Effector CD4-positive, alpha-beta T cell (primary cell): Measurements from ENCODE around the gene GDF7.

ENCODE experiments used
- DNase-seq: peaks from one replicate; pipeline ENCODE4 v3.0.0-alpha.2; 2020

Gene GDF7

DNA sequence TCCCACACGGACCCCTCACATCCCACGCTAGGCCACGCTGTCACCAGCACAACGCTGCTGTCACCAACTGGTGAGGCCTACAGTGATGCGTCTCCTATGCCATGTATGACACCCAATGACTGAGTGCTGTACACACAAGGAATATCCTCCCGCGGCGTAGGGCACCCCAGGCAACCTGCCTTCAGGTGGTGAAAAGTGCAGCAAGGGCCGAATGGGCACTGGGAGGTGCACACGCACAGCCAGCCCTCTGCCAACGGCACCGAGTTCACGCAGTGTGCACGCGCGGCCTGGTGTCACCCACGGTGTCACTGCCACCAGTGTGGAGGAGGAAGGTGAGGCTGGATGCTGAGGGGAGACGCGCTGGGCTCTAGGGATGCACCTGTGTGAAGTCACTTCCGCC lies 20.5 kb upstream of the GDF7 start:
- DNase-seq = no peak

DNA sequence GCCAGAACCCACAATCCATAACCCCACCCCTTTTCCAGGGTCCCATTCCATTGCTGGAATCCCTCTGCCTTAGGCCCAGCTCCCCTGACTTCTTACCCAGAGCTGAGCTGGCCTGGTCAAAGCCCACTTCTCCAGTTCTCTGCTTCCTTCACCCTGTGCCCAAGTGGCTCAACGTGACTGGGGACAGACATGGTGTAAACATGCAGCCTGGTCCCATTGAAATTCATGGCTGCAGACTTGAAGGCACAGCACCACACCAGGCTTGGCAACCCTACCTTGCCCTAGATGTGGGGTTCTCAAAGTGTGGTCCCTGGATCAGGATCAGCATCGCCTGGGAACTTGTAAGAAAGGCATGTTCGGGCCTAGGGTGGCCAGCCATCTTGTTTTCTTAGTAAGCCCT lies 19.7 kb upstream of the GDF7 start:
- DNase-seq = no peak

DNA sequence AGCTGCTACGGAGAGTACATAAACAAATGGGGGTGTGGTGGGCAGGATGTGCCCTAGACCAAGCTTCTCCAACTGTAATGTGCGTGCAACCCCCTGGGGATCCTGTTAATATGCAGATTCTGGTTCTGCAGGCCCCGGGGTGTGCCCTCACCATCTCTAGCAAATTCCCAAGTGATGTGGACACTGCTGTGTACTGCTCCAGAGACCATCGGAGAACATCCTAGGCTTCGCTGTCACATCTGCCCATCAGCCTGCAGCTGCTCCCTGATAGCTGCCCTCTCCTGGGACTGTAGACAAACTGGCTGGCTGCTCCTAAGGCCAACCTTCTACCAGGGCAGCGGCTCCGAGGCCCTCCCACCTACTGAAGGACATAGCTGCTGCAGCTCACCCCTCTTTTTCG lies 19.2 kb upstream of the GDF7 start:
- DNase-seq = no peak

DNA sequence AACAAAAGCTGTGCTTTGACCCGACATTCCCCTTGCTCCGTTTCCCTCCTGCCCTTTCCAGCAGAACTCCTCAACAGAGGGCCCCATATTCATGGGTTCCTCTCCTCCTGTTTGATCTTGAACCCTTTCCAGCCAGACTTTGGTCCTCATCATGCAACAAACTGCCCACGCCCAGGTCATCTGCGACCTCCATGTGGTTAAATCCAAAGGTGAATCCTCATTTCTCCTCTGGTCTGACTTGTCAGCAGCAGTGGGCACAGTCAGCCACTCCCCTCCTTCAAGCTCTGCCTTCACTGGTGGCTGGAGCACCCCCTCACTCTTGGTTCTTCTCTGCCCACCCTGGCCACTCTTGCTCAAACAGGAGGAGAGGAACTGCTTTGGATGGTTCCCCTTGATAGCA lies 18.7 kb upstream of the GDF7 start:
- DNase-seq = no peak

DNA sequence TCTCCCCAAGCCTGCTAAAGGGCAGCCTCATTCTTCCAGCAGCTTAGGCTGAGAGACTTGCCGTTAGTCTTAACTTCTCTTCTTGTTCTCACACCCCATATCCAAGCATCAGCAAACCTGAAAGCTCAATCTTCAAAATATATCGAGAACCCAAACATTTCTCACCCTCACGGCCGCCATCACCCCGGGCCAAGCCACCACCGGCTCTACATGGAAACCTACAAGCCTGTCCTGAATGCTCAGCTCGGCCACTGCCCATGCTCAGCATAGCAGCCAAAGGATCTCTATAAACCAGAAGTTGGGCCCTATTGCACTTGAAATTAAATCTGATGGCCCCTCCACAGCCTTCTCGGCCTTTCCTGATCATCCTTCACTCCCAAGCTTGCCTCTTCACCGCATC lies 18.1 kb upstream of the GDF7 start:
- no peak for DNase-seq

DNA sequence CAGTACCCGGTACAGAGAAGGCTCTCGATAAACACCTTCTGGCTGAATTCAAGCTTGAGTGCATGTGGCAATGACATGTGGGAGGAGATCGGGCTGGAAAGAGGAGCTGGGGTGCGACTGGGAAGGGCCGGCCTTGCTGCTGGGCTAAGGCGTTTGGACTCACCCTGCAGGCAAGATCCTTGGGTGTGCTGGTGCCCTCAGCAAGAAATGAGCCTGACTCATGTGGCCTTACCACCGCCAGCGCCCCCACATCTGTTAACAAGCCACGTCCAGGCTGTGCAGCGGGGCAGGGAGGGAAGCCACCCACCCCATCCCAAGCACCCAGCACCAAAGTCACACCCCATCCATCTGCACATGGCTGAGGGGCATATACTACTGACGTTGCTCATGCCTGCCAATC lies 17.4 kb upstream of the GDF7 start:
- no peak for DNase-seq

DNA sequence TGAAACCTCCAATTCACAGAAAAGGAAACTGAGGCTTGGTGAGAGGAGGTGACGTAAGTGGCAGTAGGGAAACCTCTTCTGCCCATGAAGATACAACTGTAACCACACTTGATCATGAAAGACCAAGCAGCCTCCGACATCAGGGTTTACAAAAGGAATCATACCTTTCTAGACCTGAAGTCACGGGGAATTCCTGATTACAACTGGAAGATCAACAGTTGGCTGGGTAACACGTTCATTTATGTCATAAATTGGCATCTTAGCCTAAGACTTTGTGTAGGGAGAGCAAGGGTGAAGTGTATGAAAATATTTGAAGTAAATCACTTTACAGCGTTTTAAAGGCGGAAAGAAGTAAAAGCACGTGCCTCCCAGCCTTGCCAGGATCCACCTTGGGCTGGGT lies 17.0 kb upstream of the GDF7 start:
- no peak for DNase-seq

DNA sequence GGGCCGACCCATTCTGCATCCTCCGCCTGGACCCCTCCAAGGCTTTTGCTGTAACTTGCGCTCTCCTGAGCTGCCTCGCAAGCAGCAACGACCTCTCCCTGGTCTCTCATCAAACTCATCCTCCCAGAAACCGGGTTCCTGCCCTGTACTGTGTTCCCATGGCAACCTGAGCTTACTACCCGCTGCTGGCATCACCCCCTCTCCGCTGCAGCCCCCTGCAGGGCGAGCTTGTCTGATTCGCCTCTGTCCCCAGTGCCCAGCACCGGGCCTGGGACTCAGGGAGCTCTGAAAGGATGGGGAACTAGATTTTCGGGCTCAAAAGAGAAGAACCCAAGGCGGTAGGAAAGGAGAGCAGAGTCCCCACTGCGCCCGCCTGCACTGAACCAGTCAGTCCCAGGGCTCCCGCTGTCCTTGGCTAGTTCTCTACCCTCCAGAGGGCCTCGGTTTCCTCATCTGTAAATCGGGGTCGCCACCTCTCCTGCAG lies 16.5 kb upstream of the GDF7 start:
- peak; percentile 25 for DNase-seq

DNA sequence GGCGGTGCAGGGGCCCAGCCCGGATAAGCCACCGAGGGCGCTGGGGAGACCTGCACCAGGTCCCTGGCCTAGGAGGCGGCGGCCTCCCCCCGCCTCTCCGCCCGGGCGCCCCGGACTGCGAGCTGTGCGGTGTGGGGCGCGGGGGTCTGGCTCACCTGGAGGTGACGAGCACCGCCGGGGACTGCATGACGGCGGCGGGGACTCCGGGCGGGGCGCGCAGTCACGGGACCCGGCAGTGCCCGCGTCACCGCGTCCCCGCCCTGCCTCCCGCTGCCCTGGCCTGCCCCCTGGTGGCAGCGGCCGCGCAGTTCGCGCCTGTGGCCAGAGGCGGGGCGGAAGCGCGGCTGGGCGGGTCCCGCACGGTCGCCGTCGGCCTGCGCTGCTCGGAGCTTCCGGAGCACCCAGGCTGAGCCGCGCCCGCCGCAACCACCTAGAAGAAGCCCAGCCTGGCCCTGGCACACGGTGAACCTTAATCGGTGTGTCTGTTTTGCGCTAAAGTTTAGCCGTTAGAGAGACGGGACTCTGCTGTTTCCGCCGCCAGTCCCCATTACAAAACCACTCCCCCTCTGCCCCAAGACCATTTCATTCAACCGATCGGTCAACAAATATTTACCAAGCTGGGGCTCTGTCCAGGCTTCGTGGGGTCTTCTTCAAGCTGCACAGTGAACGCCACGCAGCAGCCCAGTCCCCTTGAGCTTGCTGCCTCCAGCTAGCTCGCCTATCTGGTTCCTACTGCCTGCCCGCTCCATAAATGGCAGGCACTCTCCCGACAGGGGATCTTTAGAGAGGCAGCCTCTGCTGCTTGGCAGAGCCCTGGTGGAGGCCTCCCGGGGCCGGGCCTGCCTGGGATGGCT lies 15.8 kb upstream of the GDF7 start, which contains the start of gene HS1BP3:
TSS of gene HS1BP3 (minus strand) at position 222 of the 854 bp plus-strand sequence. CDS start at position 187, 35 bp downstream.
- DNase-seq = peak; percentile 84

DNA sequence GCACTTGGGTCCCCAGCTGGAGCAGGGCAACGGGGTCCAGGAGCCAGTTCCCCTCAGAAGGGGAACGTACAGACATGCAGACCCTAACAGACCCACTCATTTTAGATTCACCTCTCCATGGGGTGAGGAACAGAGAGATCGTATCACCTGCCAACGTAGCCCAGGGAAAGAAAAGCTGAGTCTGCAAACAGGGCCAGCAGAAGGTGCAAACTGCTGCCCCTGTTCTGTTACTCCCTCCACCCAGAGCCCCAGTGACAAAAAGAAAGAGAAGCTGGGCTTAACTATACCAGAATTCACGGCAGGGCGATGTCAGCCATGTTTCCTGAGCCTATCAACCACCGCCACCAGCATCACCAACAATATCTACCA lies 15.2 kb upstream of the GDF7 start:
- DNase-seq = no peak

DNA sequence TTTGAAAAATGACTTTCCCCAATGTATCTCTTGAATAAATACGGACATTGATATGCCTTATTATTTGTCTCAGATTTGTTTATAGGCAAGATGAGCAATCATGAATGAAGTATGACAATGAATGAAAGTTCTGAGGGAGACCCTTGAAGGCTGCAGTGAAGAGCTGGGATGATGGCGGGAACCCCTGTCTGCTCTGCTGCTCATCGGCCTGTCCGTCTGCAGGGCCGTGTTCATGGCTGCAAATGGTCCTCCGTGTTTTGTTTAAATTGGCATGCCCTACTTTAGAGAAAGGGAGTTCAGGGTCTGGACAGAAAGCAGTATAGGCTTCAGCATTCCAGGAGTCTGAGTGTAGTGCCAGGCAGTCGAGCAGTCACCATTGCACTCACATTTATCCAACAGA lies 14.8 kb upstream of the GDF7 start:
- no peak for DNase-seq

DNA sequence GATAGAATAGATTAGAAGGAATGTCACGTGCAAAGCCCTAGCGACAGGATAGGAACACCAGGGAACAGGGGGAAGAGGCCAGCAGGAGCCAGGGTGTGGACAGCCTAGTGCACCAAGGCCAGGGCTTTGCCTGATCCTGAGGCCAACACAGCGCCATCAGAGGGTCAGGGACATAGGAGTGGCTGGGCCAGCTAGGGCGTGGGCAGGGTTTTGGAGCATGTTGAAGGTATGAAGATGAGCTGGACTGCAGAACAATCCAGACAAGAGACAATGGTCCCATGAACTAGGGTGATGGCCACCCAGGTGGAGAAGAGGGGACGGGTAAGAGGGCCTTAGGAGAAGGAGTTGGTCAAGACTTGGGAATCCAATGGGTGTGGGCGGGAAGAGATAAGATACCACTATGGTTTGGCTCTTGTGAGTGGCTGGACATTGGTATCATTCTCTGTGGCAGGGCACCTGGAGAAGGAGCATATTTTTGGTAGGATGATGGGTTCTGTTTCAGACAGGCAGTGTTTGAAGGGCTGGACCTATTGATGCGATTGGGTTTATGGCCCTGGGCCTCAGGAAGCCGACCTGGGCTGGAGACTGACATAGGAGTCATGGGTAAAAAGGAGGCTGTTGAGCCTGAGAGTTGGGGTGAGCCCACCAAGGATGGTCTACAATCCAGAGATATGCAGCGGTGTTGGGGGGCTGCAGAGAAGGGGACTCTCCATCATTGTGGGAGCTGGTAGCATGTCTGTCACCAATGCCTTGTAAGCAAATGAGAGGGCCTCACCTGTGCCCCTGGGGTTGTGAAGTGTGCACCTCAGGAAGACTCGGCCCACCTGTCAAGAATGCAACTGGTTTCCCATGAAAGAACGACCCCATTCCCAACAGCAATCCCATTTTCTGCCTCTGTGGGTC lies 14.0 kb upstream of the GDF7 start:
- no peak for DNase-seq

DNA sequence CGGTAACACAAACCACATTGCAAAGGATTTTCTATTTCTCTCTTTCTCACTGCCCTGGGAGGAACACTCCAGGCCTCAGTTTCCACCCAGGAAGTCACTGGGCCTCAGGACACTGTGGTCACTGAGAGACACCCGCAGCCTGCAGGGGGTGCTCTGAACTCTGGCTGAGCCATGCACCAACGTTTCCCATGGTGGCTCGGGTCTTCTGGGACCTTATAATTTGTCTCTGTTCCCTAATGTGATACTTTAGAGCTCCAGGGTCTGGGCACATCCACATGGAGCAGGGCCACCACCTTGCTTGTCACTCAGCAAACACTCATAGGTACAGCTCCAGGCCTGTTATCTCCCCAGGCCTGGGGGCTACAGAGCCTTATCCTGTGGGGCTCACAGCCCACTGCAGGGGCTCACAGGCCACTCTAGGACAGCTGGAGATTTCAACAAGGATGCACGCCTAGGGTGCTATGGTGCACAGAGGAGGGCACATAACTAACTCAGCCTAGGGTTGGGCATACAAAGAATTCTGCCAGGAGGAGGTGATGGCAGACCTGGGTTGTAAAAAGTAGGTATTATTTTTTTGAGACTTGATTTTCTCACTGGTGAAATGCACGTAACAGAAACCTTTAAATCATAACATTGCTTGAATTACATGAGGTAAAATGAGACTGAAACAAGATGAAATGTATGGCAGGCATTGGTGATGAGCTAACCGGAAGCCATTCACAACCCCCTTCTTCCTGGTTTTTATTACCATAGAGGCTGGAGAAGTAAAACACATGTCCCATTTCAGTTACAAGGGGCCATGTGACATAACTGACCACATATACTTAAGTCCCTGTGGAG lies 13.0 kb upstream of the GDF7 start:
- no peak for DNase-seq

DNA sequence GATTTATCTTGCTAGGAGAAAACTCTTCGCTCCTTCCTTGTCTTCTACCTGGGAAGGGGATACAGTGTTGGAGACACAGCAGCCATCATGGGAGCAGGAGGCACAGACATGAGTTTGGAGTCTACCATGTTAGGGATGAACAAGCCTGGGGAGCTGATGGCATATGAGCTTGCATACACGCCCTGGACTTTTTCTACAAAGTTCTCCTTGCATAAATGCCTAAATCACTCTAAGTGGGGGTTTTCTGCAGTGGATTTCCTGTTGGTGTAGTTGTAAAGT lies 12.5 kb upstream of the GDF7 start:
- no peak for DNase-seq

DNA sequence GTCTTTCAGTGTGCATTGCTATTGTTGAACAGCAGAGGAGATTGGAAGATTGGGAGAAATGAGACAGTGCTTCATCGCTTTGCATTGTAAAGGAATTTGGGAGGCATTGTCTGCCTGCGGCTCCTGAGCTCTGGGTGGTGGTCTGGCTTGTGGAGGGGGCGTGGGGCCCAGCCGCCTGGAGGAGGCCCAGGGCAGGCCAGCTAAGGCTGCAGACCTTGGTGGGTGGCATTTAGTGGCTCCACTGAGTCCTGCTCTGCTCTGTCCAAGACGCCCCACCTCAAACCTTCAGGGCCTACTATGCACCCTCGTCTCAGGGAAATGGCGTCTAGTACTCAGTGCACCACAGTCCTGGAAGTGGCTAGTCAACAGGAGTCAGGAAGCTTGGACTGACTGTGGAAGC lies 10.4 kb upstream of the GDF7 start:
- DNase-seq = no peak

DNA sequence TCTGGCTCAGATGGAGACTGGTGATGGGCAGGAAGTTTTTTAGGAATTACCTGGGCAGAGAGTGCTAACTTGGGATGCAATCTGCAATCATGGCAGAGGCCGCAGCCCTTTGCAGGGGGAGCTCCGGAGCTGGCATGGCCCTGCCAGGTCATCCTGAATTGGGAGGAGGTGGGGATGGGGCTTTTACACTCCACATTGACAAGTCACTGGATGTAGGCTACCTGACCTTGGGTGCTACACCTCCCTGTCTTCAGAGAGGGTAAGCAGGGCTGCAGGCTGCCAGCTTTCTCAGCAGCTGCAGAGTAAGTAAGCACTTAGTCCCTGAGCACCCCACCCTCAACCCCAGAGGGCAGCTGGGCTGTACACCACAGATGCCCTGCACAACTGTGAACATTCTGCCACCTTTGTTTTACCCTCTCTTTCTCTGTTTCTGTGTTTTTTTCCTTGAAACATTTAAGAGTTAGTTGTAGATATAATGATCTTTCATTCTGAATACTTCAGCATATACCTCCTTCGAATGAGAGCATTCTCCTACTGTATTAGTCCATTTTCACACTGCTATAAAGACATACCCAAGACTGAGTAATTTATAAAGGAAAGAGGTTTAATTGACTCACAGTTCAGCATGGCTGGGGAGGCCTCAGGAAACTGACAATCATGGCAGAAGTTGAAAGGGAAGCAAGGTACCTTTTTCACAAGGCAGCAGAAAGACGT lies 9.3 kb upstream of the GDF7 start:
- no peak for DNase-seq

DNA sequence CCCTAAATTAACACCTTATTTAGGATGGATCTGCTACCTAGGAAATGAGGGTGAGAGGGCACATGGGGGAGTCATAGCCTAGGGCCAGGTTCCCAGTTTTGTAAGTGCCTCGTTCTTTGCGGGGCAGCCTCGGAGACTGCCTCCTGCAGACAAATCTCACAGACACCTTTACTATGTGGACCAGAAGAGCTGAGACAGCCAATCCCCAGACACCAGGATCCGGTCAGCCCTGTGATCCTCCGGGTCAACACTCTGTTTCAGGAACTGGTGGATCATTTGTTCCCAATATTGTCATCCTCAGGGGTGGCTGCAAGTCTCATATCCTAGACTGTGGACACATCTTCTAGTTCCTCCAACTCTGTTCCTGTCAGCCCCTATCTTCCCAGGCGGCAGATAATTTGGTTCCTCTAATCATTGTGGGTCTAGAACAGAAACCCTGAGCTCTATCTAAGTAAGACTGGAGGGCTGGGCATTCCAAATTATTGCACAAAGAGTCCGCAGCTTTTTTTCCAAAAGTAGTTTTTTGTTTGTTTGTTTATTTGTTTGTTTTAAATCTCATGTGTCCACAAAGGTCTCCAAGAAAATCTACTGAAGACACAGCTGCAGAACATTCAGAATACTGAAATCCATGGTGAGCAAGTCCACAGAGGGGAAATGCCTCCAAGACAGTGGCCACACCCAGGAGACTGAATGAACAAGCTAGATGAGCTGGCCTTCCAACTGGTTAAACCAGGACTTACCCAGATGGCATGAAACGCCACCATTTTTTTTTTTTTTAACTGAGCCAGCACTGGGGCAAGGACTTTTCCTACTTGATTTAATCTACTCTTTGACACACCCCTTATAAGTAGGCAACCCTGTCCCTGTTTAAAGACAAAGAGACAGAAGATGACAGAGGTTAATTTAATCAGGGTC lies 6.2 kb upstream of the GDF7 start:
- DNase-seq = no peak

DNA sequence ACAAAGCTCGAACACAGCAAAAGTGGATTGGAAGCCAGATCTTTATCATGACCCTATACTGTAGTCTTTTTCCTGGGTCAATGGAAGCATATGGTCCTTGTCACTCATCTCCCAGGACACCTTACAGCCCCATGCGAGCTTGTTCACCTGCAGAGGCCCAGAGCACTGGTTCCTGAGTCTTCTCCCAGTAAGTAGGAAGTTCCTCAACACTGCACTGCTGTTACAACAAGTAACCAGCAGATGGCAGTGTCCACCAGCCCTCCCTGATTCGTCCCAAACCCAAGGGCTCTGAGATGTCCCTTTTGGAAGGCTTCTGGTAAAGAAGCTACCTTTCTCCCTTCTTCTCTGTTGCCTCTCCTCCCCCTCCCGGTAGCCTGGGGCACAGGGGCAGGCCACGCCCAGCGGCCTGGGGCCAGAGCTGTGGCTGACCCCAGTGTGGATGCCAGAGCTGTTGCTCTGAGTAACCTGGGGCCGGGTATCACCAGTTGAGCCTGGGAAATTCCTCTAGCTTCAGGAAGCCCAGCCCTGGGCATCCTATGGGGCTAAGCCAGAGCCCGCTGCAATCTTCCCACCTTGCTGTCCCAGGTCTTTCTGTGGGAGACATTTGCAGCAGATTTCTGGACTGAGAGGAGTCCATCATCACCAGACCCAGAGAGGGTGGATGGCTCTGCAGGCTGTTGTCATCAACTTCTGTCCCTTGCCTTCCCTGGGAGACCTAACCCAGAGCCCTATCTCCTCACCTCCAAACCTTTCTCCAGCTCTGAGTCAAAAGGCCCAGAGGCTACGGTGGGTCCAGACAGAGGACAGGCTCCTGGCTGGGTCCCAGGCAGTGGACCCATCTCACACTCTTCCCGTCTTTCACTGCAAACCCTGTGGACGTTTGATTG lies 5.3 kb upstream of the GDF7 start:
- peak; percentile 51 for DNase-seq

DNA sequence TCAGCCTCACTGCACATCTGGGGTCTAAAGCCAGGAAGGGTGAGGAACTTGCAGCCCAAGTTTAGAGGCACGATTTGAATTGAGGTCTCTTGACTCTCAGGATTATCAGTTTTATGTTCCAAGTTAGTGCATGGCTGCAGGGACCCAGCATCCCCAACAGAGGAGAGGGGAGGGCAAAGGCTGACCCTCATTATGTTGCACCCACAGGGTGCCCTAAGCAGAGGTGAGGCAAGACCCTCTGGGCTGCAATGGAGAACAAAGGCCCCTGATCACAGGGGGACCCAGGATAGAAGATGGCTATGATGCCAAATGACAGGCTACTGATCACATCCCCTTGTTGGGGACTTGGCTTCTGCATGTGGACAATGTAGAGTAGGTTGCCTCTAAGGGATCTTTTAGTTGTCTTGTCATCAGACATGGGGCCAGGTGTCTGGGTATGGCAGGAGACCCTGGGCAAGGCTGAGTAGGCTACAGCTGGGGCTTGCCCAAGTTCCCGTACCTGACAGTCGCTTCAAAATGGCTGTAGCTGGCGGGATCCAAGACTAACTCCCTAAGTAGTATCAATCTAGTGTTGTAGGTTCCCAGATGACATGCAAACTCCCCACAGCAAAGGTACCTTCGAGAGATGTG lies 4.5 kb upstream of the GDF7 start:
- DNase-seq = no peak
